ENCODE data around the gene CMTM6. TPM values are rescaled to one million over a fixed set of nuclear protein-coding genes. Genes with fewer than 3 reads are reported as not detected.

Gene CMTM6
- total and polyA plus RNA-seq, 4 donors = 27.1 to 97.4 (median 72.2) TPM

GRCh38 chr3:32510075-32510724 is 7.5 kb upstream of the CMTM6 start:
- ATAC-seq (ENCODE audit: insufficient read depth, low FRiP score) = peak; percentile 85
- Histone ChIP-seq H3K9ac (ENCODE audit: insufficient read depth in 1 of 2, low read length in 2 of 2) (no peak overlapping the region), H3K27me3 (ENCODE audit: control insufficient read depth in 3 of 3, insufficient read depth in 3 of 3, low read length in 2 of 3) (no peaks in the 10 kb centered on the region), H3K4me1 (ENCODE audit: control insufficient read depth in 5 of 5, insufficient read depth in 5 of 5, low read length in 5 of 5) (peaks cover 0 to 14% (median 0%) of the 10 kb centered on the region in 5 donors), H3K4me3 (no peak overlapping the region), H3K36me3 (ENCODE audit: control insufficient read depth in 4 of 4, insufficient read depth in 4 of 4, low read length in 4 of 4) (no peaks in the 10 kb centered on the region), H3K27ac (ENCODE audit: low read depth in 1 of 2, low read length in 1 of 2) (no peak overlapping the region), H3K9me3 (ENCODE audit: control insufficient read depth in 4 of 4, insufficient read depth in 3 of 4, low read length in 3 of 4) (no peaks in the 10 kb centered on the region)
- TF ChIP-seq CTCF (IDR thresholded peaks at IDR 0.05; ENCODE audit: control extremely low read depth, extremely low read depth) = peak; percentile 86
- WGBS, 2 donors = 32 to 33% methylated on average over 3 of the region's 3 CpGs
- peak; percentile 81 to 90 (median 89) for DNase-seq

- ATAC-seq (ENCODE audit: insufficient read depth, low FRiP score) (no peak), DNase-seq (peak; percentile 54 to 96 (median 91))
- no peaks in the 10 kb centered on the region for H3K9me3 ChIP-seq (ENCODE audit: control insufficient read depth in 4 of 4, insufficient read depth in 3 of 4, low read length in 3 of 4)
- 63 to 67% methylated on average over 7 of the region's 7 CpGs for WGBS, 2 donors
- H3K4me1 ChIP-seq (ENCODE audit: control insufficient read depth in 5 of 5, insufficient read depth in 5 of 5, low read length in 5 of 5) = peaks cover 0 to 14% (median 0%) of the 10 kb centered on the region in 5 donors
- H3K9ac ChIP-seq (ENCODE audit: insufficient read depth in 1 of 2, low read length in 2 of 2) = no peak overlapping the region
- no peaks in the 10 kb centered on the region for H3K36me3 ChIP-seq (ENCODE audit: control insufficient read depth in 4 of 4, insufficient read depth in 4 of 4, low read length in 4 of 4)
- H3K27ac ChIP-seq (ENCODE audit: low read depth in 1 of 2, low read length in 1 of 2) = no peak overlapping the region
- TF ChIP-seq CTCF (IDR thresholded peaks at IDR 0.05; ENCODE audit: control extremely low read depth, extremely low read depth) = no peak
- no peak overlapping the region for H3K4me3 ChIP-seq
- H3K27me3 ChIP-seq (ENCODE audit: control insufficient read depth in 3 of 3, insufficient read depth in 3 of 3, low read length in 2 of 3) = no peaks in the 10 kb centered on the region
Measured at GRCh38 chr3:32508711-32509110, 6.1 kb upstream of the CMTM6 start.

GRCh38 chr3:32506466-32506865 is 3.8 kb upstream of the CMTM6 start:
- Histone ChIP-seq H3K27ac (ENCODE audit: low read depth in 1 of 2, low read length in 1 of 2) (no peak overlapping the region), H3K36me3 (ENCODE audit: control insufficient read depth in 4 of 4, insufficient read depth in 4 of 4, low read length in 4 of 4) (no peaks in the 10 kb centered on the region), H3K27me3 (ENCODE audit: control insufficient read depth in 3 of 3, insufficient read depth in 3 of 3, low read length in 2 of 3) (no peaks in the 10 kb centered on the region), H3K9me3 (ENCODE audit: control insufficient read depth in 4 of 4, insufficient read depth in 3 of 4, low read length in 3 of 4) (no peaks in the 10 kb centered on the region), H3K4me3 (no peak overlapping the region), H3K9ac (ENCODE audit: insufficient read depth in 1 of 2, low read length in 2 of 2) (no peak overlapping the region), H3K4me1 (ENCODE audit: control insufficient read depth in 5 of 5, insufficient read depth in 5 of 5, low read length in 5 of 5) (peaks cover 0 to 17% (median 6%) of the 10 kb centered on the region in 5 donors)
- 72 to 75% methylated on average over 4 of the region's 4 CpGs for WGBS, 2 donors
- no peak for TF ChIP-seq CTCF (IDR thresholded peaks at IDR 0.05; ENCODE audit: control extremely low read depth, extremely low read depth)
- no peak for ATAC-seq (ENCODE audit: insufficient read depth, low FRiP score)
- DNase-seq = no peak

- H3K27me3 ChIP-seq (ENCODE audit: control insufficient read depth in 3 of 3, insufficient read depth in 3 of 3, low read length in 2 of 3) = no peaks in the 10 kb centered on the region
- no peak for TF ChIP-seq CTCF (IDR thresholded peaks at IDR 0.05; ENCODE audit: control extremely low read depth, extremely low read depth)
- no peaks in the 10 kb centered on the region for H3K36me3 ChIP-seq (ENCODE audit: control insufficient read depth in 4 of 4, insufficient read depth in 4 of 4, low read length in 4 of 4)
- 1 to 3% methylated on average over 6 of the region's 6 CpGs for WGBS, 2 donors
- H3K9ac ChIP-seq (ENCODE audit: insufficient read depth in 1 of 2, low read length in 2 of 2) = peak overlapping the region; percentile 49 to 94
- ATAC-seq (ENCODE audit: insufficient read depth, low FRiP score) (no peak), DNase-seq (no peak)
- H3K4me3 ChIP-seq = no peak overlapping the region
- H3K4me1 ChIP-seq (ENCODE audit: control insufficient read depth in 5 of 5, insufficient read depth in 5 of 5, low read length in 5 of 5) = peaks cover 0 to 15% (median 6%) of the 10 kb centered on the region in 5 donors
- no peaks in the 10 kb centered on the region for H3K9me3 ChIP-seq (ENCODE audit: control insufficient read depth in 4 of 4, insufficient read depth in 3 of 4, low read length in 3 of 4)
- peak overlapping the region; percentile 74 to 99 for H3K27ac ChIP-seq (ENCODE audit: low read depth in 1 of 2, low read length in 1 of 2)
Measured at GRCh38 chr3:32502946-32503286, 264 bp upstream of the CMTM6 start.
